T-helper 1 cell (primary cell): ENCODE data around the gene CSK.

Experiments used
- DNase-seq, 5 donors: peaks; one replicate each; pipeline ENCODE4 v3.0.0-alpha.2; 2012 to 2020

The CSK gene

DNA sequence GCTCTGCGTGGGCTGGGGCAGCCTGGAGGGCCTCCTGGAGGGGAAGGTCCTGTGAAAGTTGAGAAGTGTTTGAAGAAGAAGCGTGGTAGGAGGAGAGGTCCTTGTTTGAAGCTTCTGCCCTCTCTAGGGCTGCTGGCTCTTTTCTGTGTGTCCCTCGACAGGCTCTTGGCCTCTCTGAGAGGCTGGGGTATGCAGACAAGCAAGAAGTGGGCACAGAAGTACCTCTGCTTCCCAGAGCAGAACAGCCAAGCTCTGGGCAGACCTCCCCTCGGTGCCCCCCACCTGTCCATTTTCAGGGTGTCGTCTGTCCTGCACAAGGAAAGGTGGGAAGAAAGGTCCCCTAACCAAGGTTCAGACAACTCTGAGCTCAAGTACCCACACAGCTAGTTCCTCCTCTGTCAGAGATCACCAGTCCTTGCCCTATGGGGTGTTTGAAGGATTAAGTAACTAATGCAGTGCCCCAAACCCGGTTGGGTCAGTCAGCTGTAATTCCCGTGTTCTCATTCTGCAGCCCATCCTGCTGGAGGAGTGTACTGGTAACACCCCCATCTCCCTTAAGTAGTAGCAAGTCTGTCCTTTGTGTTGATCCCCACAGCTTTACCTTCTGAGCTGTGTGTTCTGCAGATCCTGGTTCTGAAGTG, 6.3 kb downstream of the CSK start:
- DNase-seq: no peak

DNA sequence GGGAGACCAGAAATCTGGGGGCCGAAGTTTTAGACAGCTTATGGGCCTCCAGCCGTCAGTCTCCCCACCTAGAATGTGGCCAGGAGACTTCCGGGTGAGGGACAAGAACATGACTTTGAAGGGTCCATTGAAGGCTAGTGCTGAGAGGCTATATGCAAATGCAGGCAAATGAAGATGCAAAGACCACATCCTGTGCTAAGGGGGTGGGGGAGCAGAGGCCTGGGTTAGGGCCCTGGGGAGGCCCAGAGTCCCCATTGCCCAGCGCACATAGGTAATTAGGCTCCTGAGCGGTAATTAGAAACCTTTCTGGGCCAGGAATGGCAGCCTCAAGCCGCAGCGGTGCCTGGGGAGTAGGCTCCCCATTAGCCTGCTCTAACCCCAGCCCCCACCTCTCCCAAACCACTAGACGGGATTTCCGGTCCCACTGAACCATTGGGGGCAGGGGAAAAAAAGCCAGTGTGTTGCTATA, 6.8 kb downstream of the CSK start:
- DNase-seq: peak in 4 of 5 donors; percentile 41 to 81 (median 55)

DNA sequence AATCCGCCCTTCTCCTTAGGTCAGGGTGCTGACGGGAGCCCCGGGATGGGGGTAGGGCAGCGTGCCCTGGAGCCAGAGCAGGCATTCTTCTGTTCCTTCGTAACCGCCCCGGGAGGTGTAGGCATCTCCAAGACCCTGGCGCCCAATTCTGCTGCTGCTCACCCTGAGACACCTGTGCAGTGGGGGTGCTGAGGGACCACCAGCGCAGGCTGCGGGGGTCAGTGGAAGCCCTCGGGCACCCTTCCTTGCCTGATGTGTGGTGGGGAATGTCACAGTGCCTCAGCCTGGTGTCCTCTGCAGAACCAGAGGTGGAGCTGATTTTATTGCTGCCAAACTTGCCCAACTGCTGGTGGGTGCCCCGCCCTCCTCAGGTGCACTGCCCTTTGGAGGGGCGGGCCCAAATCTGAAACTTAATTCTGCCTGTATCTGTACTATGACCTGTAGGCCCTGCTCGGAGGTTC, 7.3 kb downstream of the CSK start:
- DNase-seq: peak in 2 of 5 donors; percentile 36 to 52

DNA sequence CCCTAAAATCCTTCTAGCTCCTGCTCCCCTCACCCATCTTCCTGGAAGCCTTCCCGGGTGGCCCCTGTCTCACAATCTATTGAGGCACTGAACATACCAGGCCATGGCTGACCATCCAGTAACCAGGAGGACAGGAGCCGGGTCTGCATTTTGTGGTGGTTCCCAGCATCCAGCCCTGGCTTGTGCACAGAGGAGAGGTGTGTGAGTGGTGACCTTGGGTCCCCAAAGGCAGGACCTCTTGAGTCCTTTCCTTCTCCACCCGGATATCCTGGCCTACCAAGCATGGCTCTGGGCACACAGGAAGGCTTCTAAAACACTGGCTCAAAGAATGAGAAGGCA, 7.8 kb downstream of the CSK start:
- DNase-seq: no peak

DNA sequence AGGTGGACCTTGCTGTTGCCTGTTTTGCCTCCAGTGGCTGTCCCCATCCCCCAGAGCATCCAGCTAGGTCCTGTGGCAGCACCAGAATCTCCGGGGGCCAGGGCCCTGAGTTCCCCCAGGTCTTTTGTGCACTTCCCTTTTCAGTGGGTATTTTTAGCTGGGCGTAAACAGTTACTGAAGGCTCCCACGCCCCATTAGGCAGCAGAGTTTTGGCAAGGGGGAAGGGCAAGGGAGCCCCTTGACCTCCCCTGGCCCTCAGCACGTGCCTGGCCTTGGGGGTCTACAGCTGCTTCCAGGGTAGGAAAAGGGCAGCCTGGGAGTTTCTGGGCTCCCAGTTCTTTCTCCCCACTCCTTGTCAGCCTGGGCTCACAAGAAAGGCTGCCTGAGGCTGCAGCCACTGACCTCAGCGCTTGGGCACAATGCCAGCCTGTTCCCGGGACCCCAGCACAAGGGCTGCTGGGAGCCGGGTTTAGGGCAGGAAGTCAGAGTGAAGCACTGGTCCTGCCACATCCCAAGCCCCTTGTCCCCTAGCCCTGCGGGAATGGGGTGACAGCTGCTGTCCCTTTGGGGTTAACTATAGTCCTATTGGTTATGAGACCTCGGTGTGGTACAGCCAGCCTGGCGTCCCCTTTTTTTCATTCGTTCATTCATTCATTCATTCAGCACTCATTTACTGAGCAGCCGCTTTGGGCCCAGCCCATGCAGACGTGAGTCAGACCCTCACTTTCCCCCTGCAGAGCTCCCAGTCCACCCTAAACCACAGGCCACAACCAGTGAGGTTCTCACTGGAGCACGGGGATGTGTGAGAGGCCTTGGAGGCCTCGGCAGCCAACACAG, 8.4 kb downstream of the CSK start:
- peak in 1 of 5 donors; percentile 48 for DNase-seq

DNA sequence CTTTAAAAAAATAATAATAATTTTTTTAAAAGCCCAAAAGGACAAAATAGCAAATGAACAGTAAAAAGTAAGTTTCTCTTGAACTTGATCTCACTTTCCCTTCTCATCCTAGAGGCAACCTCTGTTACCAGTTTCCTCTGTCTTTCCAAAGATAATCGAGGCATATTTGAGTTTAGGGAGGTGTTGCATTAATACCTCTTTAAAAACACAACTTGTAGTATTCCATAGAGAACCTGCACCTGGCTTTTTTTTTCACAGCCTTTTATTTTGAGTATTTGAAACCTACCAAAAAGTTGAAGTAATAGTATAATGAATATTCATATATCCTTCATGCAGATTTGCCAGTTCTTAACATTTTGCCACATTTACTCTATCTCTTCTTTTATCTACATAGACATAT, 9.1 kb downstream of the CSK start:
- no peak for DNase-seq

DNA sequence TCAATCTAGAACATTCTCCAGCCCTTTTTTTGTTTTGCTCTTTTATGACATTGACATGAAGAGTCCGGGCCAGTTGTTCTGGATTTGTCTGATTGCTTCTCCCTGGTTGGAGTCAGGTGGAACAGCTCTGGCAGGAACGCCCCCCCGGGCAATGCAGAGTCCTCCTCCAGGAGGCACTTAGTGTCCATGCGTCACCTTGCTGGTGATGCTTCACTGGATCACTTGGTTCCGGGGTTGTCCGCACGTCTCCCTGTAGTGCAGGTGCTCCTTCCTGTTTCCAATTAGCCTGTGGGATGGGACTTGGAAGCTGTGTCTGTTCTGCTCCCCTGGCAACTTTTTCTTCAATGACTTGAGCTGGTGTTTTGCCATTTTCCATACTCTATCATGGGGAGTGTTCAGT, 9.8 kb downstream of the CSK start:
- DNase-seq: no peak

DNA sequence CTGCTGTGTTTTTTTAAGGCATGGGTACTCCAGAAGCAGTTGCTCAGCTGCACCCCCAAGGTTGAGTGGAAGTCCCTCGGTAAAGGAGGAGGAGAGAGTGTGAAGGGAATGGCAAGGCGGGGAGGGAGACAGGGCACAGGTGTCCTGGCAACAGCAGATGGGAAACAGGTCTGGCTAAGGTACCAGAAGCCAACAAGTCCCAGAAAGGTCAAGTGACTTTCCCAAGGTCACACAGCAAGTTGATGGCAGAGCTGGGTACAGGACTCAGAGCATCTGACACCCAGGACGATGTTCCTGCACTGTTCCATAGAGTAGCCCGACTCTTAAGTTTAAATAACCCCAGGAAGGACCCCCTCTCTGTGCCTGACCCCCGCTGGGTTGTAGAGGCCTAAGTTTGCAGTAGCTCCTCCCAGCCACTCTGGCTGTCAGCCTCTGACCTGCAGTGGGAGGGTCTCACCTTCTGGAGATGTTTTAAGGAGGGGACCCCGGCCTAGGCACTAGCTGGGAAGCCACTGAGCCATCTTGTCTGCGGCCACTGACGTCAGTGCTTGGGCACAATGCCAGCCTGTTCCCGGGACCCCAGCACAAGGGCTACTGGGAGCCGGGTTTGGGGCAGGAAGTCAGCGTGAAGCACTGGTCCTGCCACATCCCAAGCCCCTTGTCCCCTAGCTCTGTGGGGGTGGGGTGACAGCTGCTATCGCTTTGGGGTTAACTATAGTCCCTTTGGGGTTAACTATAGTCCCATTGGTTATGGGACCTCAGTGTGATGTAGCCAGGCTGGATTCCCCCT, 10.5 kb downstream of the CSK start:
- no peak for DNase-seq

DNA sequence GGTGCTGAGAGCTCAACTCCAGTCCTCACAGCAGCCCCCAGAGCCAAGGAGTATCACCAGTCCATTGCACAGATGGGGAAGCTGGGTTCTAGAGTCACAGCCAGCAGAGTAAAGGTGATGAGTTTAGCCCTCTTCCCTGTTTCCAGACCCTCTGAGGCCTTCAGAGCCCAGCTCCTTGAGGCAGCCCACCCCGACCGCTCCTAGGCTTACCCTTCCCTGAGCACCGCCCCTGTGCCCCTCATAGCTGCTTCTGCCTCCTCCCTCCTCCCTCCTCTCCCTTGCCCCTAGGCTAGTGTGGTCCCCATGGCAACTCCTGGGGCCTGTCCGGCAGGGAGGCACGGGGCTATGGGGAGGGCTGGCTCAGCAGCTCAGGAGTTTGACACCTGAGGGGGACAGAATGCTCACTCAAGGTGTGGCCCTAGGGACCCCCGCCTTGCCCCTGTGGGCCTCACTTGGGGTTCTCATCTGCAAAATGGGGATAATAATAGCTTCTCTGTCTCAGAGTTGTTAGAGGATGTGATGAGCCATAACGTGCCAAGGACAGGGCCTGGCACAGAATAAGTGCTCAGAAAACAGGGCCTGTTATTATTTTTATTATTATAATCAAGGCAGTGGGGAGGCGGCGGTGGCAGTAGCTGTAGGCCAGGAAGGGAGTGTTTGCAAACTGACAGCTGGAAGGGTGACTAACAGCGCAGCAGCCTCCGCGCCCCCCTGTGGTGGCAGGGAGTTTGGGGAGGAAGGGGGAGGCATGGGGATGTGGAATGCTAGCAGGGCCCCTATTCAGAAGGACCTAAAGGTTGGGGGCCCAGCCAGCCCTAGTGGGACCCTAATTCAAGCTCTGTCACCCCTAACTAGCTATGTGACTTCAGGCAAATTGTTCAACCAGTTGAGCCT, 11.5 kb downstream of the CSK start:
- DNase-seq: peak; percentile 54 to 77 (median 65)

DNA sequence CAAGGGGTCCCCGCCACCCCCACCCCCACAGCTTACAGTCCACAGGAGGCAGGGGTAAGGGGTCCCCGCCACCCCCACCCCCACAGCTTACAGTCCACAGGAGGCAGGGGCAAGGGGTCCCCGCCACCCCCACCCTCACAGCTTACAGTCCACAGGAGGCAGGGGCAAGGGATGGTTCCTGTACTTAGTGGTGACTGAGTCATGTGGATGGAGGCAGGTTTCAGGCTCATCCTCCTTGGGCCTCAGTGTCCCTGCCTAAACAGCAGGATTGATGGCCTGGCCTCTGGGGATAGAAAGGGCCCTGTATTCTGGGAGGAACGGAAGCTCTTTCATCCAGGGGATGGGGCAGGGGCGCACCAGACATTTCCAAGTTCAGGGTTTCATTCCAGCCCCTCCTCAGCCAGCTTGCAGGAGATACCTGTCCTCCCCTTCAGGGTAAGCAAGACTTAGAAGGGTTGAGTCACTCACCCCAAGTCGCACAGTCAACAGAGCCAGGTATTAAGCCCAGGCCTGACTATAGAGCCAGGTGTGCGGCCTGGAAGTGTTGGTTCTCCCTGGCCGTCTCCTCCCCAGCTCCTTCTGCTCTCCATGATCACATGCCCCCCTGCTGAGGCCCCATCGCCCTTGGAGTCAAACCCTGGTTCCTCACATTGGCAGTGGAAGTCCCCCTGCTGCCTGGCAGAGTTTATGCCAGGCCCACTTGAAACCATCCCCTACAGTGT, 12.5 kb downstream of the CSK start:
- DNase-seq: no peak

DNA sequence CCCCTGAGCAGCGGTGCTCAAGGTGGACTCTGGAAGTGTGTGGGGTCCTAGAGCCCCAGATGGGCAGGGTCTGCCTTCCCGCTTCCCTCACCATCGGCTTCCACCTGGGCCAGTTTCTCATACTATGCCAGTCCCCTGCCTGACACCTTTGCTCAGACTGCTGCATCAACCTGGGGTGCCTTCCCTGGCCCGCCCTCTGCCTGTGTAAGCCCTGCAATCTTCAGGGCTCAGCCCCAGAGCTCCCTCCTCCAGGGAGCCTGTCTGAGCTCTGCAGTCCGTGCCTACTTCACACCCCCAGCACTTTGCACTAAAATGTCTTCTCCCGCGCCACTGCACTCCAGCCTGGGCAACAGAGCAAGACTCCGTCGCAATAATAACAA, 13.1 kb downstream of the CSK start:
- no peak for DNase-seq

DNA sequence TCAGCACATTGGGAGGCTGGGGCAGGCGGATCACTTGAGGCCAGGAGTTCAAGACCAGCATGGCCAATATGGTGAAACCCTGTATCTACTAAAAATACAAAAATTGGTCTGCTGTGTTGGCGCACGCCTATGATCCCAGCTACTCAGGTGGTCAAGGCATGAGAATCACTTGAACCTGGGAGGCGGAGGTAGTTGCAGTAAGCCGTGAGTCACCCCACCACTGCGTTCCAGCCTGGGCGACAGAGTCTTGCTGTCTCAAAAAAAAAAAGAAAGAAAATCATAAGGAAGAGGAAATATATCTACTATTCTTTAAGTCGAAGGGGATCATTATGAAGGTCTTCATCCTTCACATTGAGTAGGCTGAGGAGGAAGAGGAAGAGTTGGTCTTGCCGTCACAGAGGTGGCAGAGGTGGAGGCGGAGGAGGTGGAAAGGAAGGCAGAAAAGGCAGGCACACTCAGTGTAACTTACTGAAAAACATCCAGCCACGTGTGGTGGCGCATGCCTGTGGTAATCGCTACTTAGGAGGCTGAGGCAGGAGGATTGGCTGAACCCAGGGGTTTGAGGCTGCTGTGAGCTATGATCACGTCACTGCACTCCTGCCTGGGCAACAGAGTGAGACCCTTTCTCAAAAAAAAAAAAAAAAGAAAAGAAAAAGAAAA, 14.2 kb downstream of the CSK start:
- peak in 1 of 5 donors; percentile 51 for DNase-seq

DNA sequence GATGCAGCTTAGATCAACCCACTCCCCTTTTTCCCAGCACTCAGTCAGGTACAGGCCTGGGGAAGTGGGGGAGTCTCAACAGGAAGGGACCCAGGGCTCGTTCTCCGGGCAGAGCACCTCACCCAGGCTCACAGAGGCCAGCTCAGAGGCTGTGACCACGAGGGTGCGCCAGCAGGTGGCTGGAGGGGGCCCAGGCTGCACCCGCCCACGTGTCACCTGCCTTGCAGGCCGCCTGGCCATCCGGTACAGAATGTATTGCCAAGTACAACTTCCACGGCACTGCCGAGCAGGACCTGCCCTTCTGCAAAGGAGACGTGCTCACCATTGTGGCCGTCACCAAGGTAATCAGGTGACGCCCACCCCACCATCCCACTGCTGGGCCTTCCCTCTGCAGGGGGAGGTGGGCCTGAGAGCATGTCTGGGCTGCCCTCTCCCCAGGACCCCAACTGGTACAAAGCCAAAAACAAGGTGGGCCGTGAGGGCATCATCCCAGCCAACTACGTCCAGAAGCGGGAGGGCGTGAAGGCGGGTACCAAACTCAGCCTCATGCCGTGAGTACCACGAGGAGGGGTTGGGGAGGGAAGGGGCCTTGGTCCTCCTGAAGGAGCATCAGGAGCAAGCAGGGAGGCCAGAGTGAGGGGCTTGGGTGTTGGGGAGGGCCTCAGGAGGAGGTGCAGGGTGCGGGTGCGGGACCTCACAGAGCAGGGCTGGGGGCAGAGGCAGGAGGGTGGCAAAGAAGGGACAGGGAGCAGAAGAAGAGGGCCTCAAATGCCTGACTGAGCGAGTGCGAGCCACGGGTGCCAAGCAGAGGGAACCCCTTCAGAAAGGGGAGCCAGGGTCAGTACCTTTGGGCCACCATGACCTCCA, 16.7 kb downstream of the CSK start:
- DNase-seq: no peak

DNA sequence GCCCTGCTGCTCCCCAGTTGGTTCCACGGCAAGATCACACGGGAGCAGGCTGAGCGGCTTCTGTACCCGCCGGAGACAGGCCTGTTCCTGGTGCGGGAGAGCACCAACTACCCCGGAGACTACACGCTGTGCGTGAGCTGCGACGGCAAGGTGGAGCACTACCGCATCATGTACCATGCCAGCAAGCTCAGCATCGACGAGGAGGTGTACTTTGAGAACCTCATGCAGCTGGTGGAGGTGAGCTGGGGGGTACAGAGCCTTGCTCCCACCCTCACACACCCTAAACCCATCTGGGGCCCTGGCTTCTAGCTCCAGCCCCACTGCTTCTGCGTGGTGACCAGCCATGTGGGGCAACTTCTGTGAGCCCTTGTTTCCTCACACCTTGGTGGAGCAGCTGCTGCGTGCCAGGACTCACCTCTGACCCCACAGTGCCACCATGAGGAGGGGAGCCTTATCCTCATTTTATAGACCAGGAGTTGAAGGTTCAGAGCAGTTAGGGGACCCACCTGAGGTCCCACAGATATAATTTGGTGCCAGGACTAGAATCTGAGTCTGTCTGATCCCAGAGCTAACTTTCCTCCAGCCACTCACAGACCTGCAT, 17.5 kb downstream of the CSK start:
- DNase-seq: peak in 1 of 5 donors; percentile 54

DNA sequence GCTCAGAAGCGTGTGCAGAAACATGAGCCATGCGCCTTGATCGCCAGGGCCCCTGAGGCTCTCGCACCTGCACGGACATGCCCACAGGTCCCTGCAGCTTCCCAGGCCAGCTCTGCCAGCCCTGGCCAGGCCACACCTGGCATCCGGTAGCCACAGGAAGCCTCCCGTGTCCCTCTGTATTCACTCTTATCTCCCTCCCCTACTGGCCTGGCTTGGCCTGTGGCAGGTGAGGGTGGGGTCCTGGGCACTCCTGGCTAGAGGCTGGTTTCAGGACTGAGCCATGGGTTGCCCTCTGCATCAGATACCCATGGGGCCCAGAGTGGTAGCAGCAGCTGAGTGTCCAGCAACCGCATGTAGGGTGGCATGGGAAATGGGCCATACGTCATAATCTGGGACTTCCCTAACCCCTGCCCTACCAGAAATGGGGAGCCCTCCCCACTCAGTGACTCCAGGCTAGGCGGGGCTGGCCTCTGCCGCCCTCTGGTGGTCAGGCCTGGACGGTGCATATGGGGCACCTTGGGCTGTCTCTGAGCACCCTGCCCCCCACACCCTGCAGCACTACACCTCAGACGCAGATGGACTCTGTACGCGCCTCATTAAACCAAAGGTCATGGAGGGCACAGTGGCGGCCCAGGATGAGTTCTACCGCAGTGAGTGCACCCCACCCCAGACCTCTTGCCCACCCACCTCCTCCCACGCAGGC, 18.1 kb downstream of the CSK start:
- DNase-seq: peak; percentile 74 to 86 (median 81)

DNA sequence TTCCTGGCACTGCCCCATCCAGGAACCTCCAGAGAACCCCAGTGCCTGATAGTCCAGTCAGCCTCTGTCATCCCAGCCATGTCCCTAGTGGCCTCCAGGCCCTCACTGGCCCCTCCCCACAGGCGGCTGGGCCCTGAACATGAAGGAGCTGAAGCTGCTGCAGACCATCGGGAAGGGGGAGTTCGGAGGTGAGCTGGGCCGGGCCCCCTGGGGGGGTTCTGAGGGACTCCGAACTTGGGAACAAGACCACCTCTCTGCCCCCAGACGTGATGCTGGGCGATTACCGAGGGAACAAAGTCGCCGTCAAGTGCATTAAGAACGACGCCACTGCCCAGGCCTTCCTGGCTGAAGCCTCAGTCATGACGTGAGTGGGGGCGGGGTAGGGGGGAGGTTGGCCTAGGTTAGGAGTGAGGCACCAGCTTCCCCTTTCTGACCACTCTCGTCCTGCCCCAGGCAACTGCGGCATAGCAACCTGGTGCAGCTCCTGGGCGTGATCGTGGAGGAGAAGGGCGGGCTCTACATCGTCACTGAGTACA, 18.7 kb downstream of the CSK start:
- DNase-seq: no peak

DNA sequence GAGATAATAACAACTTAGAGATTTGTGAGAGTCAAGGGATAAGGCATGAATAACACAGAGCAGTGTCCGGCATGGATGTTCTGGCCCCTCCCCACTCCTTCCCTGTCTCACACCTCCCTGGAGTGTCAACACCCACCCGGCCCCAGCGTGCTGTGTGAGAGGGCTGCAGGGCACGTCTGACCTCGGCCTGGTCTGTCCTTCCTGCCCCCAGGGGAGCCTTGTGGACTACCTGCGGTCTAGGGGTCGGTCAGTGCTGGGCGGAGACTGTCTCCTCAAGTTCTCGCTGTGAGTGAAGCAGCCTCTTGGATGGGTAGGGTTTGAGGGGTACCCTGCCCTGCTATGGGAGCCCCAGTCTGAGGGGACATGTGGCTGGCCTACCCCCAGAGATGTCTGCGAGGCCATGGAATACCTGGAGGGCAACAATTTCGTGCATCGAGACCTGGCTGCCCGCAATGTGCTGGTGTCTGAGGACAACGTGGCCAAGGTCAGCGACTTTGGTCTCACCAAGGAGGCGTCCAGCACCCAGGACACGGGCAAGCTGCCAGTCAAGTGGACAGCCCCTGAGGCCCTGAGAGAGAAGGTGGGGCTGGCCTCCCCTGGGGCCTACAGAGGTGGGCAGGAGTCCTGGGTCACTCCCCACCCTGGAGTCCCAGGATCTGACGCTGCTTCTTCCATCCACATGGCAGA, 19.6 kb downstream of the CSK start:
- no peak for DNase-seq

DNA sequence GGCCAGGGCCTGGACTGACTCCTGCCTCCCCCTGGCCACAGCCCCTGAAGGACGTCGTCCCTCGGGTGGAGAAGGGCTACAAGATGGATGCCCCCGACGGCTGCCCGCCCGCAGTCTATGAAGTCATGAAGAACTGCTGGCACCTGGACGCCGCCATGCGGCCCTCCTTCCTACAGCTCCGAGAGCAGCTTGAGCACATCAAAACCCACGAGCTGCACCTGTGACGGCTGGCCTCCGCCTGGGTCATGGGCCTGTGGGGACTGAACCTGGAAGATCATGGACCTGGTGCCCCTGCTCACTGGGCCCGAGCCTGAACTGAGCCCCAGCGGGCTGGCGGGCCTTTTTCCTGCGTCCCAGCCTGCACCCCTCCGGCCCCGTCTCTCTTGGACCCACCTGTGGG, 20.4 kb downstream of the CSK start:
- DNase-seq: no peak
